HUDEP-2 (cell line): ENCODE data around the gene WNK1.

Experiments
- DNase-seq, 76 experiments: peaks; one replicate each; lab custom pipeline; 2025; ENCODE audit not compliant: unreplicated experiment in 76 of 76; lab: John Stamatoyannopoulos, UW

The WNK1 gene

DNA sequence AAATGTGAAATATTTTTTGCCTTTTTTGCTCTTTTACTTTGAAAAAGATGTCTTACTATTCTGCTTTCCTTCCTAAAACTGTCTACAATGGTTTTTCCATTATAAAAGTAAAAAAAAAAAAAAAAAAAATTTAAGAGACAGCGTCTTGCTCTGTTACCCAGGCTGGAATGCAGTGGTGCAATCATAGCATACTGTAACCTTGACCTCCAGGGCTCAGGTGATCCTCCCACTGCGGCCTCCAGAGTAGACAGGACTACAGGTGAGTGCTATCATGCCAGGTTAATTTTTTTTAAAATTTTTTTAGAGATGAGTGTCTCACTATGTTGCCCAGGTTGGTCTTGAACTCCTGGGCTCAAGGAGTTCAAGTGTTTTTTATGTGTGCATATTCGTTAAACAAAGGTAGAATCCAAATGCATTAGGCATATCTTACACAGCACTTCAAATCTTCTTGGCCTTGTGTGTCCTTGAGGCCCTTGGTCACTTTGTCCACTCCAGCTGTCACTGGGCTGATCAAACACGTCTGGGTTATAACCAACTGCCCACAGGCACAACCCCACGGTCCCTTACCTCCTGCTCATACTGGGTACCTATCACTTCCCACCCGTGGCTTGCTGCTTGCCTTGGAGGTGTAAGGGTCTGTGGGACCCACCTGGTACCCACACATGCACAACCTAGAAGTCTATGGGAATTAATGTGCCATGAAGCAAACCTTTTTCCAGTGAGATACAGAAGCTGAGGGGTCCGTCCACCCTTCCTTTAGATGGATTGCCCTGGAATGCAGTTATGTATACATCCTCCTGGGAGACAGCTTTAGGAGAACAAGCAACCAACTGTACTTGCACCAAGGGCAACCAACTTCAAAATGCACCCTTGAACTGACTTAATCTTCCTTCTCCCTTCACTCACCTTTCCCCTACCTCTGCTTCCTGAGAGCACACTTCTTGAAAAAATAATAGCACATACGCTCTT, 184.3 kb downstream of the WNK1 start:
- DNase-seq, result no peak

DNA sequence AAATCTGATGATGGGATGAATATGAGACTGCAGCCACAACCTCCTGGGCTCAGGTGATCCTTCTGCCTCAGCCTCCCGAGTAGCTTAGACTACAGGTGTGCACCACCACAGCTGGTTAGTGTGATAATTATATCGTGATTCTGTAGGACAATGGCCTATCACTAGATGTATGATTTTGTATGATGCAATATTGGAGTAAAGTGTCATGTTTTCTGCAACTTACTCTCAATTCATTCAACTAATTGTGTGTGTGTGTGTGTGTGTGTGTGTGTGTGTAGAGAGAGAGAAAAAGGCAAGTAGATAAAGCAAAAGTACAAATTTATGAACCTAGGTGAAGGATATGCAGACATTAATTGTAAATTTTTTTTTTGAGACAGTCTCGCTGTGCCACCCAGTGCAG, 186.4 kb downstream of the WNK1 start:
- no peak for DNase-seq

DNA sequence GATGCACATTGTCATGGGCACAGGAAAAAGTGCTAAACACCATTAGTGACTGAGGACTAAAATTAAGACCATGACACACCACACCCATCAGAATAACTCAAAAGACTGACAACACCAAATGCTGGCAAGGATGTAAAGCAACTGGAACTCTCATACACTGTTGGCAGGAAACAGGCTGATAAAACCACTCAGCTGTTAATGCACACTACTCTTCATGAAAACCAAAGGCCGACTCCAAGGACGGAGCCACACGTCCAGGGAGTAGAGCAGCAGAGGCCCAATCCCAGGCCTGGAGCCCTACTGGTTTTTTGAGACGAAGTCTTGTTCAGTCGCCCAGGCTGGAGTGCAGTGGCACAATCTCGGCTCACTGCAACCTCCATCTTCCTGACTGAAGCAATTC, 190.7 kb downstream of the WNK1 start:
- no peak for DNase-seq

DNA sequence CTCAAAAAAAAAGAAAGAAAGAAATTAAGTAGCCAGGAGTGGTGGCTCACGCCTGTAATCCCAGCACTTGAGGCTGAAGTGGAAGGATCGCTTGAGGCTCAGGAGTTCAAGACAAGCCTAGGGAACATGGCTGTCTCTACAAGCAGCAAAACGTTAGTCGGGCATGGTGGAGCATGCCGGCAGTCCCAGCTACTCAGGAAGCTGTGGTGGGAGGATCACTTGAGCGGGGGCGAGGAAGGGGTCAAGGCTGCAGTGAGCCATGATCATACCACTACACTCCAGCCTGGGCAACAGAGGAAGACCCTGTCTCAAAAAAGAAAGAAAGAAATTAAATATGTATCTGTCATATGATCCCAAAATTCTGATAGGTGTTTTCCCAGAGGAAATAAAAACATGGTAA, 191.8 kb downstream of the WNK1 start:
- DNase-seq, result no peak

DNA sequence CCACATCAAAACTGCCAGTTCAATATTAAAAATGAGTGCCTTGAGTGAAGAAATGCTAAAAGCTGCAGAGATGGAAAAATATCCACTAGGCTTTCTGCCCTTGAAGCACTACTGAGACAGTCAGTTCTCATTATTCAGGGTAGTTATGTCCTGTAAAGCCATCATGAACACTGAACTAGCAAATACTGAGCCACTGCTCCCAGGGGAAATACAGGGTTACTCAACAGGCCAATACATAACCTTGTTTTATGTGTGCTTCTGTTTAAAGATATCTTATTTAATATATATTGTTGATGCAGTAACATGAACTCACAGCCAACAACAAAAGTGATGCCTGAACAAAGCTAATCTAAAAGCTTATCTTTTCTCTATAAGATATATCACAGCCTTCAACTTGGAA, 193.8 kb downstream of the WNK1 start:
- DNase-seq, result no peak

DNA sequence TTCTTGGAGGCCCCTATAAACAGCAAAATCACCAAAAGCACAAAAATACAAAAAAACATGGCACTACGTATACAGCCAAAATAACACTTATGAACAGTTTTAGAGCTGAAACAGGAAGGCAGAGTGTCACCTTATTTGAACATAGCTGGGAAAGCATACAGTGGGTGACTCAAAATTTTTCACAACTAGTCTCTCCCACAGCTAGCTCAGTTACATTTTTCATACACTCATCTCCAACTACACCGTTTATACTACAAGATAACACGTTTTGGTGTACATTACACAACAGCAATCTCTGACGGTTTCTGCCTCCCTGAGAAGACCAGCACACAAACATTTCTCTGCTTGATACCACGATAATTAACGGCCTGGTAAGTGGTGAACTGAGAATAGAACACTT, 194.3 kb downstream of the WNK1 start:
- peak in 1 of 76 experiments; percentile 4 for DNase-seq

DNA sequence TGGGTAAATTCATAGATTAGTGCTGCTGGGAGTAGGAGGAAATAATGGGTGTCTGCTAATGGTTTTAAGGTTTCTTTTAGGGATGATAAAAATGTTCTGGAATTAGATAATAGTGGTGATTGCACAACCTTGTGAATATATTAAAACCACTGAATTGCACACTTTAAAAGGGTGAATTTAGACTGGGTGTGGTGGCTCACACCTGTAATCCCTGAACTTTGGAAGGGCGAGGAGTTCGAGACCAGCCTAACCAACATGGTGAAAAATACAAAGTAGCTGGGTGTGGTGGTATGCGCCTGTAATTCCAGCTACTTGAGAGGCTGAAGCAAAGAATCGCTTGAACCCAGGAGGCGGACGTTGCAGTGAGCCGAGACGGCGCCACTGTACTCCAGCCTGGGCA, 195.9 kb downstream of the WNK1 start:
- no peak for DNase-seq

DNA sequence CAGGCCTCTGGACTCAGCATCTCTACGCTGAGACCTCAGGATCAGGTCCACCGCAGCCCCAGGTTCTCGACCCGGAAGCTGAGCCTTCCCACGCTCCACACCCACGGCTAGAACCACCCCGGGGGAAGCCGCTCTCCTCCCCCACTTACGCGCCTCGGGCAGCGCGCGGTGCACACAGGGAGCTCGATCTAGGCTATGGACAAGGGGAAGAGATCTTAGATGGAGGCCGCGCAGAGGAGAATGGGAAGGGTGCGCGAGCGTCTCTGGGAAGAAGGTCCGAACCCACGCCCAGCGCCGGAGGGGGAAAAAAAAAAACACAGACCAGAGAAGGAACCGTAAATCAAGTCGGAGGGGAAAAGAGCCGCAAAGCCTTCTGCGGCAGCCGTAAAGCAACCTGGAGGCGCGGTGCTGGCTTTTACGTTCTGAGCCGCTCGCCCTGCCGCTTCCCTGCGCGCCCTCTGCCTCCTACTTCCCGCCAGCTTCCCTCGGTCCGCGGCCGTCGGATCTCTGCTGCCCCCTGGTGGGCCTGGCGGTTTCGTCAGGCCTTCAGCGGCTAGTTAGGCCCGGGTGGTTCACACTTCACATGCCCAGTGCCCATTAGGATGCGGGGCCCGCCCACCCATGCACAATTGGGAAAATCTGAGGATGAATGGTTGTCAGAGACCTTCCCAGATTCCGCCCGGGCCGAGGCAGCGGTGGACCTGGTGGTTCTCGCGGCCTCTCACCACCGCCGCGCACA, 197.2 kb downstream of the WNK1 start, which contains the start of gene RAD52:
RAD52 (minus strand) TSS at position 242 of the 739 bp plus-strand sequence. CDS start 16,636 bp downstream, outside the sequence.
- peak; percentile 66 to 99 (median 94) for DNase-seq

DNA sequence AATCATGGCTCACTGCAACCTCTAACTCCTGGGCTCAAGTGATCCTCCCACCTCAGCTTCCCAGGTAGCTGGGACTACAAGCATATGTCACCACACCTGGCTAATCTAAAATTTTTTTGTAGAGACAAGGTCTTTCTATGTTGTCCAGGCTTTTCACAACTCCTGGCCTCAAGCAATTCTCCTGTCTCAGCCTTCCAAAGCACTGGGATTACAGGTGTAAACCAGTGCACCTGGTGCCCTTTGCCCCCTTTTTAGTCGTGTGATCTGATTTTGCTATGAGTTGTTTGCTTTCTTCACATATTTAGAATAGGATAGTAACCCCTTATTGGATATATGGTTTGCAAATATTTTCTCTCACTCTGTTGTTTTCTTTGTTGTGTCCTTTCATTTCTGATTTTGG, 198.8 kb downstream of the WNK1 start:
- DNase-seq, result no peak

DNA sequence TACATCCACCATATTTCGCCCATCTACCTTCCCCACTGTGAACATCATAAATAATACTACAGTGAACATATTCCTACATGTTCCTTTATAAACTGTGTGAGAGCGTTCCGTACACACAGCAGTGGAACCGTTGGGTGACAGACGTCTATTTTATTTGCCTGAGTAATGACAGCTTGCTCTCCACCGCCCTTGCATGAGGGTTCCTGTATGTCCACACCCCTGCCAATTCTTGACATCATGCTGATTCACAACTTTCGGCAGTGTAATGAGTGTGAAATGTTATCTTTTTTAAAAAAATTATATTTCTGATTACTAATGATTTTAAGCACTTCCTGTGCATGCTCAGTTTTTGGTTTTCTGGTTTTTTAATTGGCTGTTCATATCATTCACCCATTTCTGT, 201.4 kb downstream of the WNK1 start:
- DNase-seq, result peak in 1 of 76 experiments; percentile 3

DNA sequence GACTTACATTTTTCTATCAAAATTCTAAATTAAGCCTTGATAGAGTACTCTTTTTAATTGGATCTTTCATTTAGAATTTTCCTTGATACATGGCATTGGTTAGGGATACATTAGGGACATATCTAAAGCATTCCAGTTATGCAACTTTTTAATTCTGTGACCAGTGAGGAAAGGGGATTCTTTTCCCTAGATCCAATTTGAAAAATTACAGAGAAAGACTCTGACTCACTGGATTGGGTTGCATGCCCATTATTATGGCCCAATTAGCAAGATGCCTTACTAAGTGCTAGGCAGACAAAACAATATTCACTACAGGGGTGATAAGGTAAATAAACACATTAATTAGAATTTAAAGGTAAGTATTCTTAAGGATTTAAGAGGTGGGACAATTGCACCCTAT, 202.4 kb downstream of the WNK1 start:
- DNase-seq, result no peak

DNA sequence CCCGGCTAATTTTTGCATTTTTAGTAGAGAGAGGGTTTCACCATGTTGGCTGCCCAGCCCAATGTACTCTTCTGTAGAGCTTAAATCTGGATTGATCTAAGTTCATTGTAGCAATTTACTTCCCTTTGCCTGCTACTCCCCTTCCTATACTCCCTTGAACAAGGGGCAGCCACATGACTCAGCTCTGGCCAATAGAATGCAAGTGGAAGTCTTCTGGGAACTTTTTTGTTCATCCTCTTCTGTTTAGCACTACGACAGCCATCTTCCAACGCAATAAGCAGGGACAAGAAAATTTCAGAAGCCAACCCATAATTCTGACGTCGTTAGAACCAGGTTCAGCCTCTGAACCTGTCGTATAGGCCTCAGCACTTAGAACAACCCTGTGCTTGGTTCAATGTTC, 203.6 kb downstream of the WNK1 start:
- no peak for DNase-seq

DNA sequence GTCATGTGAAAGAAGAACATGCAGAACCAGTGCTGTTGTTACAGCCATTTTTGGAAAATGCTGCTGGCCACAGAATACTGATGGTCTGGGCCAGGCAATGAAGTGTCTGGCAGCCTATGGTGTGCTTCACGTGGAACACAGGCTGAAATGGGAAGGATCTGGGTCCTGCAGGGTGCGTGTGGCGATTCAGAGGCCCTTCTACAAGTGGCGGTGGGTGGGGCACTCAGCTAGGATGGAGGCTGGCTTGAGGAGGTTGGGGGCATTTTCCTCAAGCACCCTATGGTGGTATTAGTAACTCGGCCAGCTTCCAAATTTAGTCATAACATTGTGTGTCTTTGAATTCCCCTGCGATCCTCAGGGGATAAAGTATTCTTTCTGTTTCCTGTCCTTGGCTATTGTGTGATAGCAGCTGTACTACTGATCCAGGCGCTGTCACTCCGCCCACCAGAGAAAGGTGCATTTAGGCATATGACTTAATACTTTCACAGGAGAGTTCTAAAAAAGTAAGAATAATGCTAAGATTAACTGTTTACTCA, 206.3 kb downstream of the WNK1 start:
- no peak for DNase-seq
